GM19372 (cell line): ENCODE data around the gene NT5E.
"Not testable (repeated sequence)": the region's sequence is repeated elsewhere in the genome, so short reads cannot be mapped to it uniquely, and the experiment has no call there.

Source experiments
- ATAC-seq: cut with Tn5 transposase; IDR thresholded peaks from one replicate; pipeline ENCODE4 v1.9.1; 2021; ENCODE audit warnings: mild to moderate bottlenecking, low read depth, moderate library complexity; ENCODE audit not compliant: unreplicated experiment

NT5E gene

DNA sequence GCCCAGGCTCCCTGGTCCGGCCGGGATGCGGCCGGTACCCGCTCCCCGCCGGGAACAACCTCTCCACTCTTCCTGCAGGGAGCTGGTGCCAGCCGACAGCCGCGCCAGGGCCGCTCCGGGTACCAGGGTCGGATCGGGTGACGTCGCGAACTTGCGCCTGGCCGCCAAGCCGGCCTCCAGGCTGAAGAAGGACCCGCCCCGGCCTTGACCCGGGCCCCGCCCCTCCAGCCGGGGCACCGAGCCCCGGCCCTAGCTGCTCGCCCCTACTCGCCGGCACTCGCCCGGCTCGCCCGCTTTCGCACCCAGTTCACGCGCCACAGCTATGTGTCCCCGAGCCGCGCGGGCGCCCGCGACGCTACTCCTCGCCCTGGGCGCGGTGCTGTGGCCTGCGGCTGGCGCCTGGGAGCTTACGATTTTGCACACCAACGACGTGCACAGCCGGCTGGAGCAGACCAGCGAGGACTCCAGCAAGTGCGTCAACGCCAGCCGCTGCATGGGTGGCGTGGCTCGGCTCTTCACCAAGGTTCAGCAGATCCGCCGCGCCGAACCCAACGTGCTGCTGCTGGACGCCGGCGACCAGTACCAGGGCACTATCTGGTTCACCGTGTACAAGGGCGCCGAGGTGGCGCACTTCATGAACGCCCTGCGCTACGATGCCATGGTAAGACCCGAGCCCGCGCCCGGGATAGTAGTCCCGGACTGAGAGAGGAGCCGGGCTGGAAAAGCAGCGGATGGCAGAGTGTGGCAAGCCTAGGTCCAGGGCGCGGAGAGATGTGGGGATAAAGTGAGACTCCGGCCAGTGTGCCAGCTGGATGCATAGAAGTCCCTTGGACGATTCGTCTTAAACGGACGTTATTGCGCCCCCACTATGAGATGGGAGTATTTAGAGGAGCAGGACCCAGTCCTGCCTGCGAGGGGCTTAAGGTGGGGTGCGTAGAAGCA lies at the start of gene NT5E:
Gene NT5E, plus strand, starts transcription at position 266 of the 942 bp plus-strand sequence. Its CDS starts 57 bp downstream, at position 323.
- peak; percentile 78 for ATAC-seq

DNA sequence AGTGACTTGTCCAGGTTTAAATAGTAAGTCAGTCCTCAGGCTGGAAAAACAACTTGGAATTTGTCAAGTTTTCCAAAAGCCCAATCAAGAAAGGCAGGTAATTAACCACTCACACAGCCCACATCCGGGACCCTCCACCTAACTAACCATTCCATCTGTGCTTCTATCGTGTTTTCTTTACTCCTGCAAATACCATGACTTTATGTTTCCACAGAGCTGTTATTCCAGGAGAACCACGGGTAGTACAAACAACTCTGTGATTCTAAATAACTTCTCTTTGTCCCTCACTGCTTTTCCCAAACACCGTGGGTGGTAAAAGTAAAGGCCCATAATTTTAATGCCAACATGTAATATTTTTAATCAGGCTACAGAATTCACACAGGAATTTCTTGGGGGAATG lies 49.6 kb upstream of the NT5E start:
- no peak for ATAC-seq

DNA sequence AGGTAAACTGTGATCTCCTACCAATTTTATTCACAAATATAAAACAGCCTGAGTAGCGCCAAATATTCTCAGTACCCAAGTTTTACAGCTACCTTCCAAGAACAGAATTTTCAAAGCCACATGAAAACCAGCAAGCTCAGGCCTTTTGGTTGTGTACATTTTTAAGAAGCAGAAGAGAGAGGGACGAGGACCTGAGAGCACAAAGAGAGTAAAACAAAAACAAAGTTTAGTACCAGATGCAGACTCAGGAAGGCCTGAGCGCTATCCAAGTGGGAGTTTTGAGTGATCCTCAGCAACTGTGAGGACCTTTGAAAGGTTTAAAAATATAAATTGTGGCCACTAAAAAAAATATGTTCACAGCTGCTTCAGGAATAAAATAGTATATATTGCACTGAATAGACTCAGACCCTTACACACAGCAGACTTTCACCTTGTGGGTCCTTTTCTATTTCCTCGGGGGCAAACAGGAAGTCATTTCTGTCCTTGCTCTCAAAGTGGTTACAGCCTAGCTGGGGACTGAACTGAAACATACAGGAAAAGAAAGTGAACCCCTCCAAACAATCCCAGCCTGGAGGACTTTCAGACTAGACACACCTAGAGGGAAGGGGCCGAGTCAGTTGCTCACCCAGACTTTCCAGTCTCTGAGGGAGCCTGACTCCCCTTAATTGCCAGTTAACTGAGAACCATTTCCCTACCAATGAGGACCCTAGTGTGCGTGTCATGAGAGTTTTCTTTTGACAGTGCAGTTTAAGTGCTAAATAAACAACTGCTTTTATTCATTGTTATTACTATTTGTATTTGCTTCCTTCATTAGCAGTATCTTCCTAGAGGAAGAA lies 48.5 kb upstream of the NT5E start:
- no peak for ATAC-seq

DNA sequence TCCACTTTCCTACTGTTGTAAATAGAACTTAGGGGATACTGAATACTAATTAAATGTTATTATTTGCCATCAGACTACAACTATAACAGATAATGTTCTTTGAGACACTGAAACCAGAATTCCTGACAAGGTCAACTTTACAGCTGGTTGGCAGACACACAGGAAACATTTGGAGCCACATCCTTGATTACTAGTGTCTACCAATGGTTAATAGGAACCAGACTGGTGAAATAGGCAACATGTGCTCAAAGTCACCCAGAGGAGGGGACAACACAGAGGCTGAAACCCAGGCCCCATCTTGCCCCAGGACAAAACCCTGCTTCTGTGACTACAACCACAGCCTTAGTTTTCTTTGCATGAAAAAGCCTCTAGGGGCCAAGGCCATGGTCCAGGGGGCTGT lies 47.8 kb upstream of the NT5E start:
- no peak for ATAC-seq

DNA sequence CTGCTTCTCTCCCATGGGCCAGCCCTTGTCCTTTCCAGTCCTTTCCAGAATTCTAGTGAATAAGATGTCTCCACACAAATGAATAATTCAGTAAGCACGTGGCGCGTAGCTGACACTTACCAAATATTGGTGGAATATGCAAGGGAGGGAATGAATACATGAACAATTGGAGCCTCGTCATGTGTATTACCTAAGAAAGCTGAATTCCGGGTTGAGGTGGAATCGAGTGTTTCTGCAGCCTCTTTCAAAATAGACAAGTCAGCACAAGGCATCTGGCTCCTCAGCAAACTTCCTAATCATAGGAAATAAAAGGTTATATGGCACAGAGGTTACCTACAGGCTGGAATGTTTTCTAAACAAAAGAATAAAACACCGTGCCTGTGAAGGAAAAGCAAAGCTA lies 47.0 kb upstream of the NT5E start:
- ATAC-seq, result no peak

DNA sequence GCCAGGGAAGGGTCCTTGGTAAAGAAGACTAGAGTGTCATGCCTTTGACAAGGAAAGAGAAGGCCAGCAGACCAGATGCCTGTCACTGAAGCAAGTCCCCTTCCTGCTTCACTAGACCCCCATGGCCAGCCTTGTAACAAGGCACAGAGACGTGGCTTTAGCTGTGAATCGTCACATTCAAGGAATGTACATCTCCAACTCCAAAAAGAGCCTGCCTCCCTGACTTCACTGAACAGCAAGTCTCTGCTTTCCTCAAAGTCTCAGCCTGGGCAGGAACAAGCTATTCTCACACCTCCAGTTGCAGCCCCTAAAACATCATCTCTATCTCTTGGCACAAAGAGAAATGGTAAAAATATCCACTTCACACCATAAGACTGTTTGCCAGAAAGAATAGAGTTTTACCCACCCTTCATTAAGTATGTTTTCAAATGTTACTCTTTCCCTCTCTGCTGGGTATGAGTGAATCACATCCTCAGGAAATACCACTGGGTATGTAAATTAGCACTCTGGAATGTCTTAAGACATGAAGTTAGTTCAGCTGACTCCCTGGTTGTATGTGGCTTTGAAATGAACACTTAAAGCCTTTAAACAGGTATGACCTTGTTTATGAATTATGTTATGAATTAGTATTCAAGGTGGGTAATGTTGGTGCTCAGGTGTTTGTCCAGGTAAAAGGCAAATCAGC lies 46.4 kb upstream of the NT5E start:
- ATAC-seq, result no peak

DNA sequence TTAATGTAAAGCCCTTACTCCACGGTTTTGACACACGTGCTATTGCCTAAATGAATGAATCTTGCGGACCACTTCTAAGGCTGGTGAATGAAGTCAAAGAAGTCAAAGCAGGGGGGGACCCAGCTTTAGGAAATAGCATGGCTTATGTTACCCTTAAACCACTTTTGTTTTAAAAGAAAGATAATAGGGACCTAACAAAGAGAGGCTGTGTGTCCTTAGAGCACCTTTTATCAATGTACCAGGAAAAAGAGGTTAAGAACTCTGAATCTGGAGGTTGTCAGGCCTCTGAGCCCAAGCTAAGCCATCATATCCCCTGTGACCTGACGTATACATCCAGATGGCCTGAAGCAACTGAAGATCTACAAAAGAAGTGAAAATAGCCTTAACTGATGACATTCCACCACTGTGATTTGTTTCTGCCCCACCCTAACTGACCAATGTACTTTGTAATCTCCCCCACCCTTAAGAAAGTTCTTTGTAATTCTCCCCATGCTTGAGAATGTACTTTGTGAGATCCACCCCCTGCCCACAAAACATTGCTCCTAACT lies 45.8 kb upstream of the NT5E start:
- not testable (repeated sequence) for ATAC-seq

DNA sequence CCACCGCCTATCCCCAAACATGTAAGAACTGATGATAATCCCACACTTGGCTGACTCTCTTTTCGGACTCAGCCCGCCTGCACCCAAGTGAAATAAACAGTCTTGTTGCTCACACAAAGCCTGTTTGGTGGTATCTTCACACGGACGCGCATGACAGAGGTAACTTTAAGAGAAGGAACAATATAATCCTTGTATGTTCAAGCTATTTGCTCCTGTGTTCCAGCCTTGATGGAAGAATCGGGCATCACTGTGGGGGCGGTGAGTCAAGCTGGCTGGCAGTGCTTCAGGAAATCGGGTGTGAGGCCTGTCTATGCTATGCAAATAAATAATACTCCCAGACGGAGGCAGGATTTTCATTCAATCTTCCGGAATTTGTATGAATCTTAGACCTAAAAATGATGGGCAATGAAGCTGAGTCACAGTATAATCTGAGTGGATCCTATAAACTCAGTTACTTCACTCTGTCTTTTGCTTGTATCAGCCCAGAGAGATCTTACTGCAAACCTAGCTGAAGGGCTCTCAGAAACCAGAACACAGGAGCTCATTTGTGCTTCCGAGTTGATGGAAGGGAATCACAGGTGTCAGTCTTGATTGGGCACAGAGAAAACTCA lies 45.2 kb upstream of the NT5E start:
- no peak for ATAC-seq

DNA sequence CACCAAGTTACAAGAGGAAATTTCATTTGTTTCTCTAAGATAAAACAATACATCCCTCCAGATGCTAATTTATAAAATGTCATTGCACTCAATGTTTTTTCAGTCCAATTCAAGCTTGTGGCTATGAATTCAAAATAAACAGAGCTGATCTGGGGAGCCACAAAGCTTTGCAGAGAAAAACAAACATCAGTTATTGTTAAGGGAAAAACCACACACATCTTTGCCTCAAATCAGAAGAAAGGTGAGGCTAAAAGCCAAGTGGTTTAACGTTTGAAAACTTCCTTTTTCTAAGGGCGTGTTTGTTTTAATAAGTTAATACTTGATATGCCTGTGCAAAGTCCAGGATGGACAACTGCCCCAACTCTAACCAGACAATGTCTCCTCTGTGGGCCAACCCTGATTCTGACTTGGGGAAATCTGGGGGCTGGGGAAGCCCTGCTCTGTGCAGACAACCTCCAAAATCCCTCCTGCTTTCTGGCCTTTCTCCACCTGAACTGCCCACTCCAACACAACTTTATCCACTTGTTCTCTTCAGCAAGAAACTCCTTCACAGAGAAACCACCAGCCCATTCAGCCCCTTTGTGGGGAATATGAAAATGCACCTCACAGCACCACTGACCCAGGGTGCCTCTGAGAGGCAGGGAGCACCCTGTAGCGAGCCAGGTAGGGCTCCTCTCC lies 44.6 kb upstream of the NT5E start:
- peak; percentile 57 for ATAC-seq

DNA sequence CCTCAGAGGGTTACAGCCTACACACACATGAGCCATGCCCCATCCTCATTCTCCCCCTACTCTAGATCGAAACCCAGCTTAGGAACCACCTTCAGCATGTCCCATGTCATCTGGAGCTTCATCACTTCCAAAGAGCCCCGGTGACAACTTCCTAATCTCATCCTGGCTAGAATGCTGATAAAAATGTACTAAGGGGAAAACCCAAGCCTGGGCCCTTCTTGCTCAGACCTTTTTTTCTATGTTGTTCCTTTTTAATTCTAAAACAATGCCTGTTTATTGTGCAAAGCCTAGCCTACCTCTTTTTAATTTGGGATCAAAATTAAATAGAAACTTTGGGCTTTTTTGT lies 44.1 kb upstream of the NT5E start:
- no peak for ATAC-seq

DNA sequence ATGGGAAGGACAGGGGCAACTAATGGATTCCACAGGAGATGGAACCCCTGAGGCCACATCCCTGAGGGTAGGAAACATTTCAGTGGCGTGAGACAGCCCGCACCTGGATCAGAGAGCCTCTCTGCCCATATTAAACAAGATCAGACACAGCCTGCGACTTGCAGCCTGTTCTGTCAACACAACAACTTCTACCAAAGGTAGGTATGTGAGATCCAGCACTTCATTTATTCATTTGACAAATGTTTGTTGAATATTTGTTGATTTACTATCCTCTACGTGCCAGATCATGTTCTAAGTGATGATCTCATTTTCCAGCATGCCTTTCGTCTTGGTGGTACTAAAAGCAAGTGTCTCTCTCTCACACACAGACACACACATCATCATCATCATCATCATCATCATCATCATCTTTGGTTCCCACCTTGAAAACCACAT lies 43.2 kb upstream of the NT5E start:
- no peak for ATAC-seq

DNA sequence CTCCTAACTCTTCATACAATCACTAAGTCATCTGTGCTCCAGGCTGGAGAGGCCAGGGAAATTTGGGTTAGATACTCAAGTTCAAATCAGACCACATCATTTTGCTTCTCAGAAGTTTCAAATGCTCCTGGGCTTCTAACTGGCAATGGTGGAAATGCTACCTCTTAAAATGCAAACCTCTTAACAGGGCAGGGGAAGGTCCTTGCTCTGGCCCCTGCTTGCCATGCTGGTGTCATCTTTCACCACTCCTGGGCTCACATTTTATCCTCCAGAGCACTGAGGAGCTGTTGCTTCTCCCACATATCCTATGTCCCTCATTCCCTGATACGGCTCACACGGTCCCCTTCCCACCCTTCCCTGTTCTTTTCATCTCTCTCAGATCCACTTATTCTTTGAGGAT lies 41.8 kb upstream of the NT5E start:
- no peak for ATAC-seq

DNA sequence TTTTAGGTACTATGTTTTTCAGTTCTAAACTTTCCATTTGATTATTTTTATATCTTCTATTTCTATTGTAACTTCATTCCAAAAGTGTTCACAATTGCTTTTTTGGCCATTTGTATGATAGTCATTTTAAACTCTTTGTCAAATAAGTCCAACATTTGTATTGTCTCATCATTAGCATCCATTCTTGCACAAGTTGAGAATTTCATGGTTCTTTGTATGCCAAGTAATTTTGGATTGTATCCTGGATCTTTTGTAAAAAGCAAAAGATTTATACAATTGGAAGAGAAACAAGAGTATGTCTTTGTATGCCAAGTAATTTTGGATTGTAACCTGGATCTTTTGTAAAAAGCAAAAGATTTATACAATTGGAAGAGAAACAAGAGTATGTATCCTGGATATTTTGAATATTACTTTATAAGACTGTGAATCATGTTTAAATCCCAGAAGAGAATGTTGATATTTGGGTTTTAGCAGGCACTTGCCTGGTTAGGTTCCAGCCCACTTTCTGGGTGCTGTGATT lies 36.9 kb upstream of the NT5E start:
- no peak for ATAC-seq

DNA sequence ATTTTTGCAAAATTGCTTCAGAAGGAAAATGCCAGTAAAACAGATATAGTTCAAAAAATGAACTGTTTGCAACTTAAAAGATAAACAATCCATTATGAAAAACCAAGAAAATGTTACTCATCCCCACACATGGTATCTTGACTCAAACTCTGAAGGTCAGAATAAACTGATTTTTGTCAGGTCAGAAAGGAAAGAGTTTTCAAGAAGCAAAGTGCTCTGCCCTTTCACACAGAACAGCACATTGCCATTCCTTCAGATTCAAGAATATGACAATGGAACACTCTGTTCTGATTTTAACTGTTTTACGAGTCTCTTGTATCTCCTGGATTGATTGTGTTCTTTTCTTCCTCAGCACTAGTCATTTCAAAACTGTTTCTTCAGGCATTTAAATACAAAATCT lies 33.8 kb upstream of the NT5E start:
- ATAC-seq, result no peak

DNA sequence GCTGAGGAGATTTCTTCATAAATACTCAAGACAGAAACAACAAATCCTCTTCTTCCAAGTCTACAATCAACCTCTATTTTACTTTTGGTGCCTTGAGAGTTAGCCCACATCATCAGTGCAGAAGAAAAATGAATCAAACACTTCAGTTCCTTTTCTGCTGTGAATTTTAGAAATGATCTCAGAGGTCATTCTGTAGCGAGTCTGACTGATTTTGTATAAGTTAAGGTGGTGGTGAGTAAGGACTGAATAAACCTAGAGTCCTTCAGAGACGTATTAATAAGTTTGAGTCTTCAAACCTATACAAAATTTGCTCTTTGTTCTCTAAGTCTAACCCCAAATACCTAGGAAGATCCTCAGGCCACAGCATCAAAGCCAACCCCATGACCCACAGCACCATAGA lies 33.1 kb upstream of the NT5E start:
- ATAC-seq, result no peak

DNA sequence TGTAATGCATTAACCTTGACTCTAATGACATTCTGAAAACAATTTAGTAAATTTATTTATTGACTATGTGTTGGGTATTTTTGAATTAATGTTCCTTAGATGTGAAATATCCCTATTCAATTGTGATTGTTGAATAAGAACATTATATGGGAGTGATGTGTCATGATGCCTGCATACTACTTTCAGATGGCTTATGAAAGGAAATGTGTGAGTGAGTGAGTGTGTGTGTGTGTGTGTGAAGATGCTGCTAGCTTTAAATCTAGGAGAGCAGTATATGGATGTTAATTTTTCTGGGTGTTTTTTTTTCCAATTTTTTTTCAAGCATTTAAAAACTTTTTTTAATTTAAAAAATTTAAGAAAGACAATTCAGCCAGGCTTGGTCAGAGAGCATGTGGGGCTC lies 32.5 kb upstream of the NT5E start:
- ATAC-seq, result no peak

DNA sequence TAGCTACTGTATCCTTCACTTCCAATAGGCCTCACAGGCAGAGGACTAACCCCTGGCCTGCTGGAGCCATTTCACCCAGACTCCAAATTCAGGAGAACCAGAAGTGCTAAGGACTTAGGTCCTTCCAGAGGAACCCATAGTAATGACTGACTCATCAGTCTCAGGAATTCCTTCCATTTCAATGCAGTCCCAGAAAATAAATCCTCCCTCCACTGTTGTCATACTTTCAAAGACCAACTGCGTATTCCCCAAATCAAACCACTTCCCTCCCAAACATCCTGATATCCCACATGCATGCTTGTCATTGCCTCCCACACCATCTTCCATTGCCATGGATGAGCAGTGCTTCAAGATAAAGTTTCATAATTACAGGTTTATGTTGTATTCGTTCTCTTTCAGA lies 31.8 kb upstream of the NT5E start:
- no peak for ATAC-seq

DNA sequence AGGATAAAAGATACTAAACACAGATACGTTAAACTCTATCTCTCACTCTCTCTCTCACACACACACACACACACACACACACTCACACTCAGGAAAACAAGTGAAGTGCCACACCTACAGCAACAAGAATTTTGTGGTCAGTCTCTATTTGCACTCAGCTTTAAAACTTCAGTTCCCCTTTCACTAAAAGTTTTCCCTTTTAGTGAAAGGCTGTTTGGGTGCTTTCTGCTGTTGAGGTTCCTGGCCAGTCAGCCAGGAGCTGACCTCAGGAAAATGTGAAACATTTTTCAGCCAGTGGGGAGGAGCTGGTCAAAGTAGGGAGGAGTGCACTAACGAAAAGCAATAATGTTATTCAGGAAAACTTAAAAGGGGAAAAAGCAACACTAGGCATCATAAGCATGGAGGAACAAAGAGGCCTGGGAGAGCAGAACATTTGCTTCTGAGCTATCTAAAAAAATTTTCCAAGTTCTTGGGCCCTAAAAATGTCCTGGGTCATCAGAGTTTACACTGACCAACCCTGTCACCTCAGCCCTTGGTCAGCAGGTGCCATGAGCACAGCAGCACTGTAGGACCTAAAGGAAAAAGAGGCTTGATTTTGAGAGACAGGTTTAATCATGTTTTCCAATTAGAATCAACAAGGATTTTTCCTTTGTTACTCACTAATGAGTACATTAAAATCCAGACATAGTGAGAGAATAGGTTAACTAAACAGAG lies 30.7 kb upstream of the NT5E start:
- ATAC-seq, result peak; percentile 60

DNA sequence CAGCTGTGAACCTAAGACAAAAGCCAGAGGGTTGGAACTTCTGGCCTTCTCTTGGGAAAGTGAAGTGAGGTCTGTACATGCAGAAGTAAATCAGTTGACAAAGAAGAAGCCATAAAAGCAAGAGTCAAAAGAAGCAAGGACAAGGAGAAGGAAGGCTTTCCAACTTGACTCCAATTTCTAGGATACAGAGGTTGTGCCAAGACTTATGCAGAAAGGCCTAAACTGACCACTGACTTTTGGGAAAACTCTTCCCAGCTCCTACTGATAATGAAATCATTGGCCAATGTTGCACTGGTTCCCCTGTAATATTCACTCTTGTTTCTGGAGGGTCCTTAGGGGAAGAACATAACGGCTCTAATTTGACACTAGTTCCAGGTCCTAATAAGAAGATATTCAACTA lies 29.3 kb upstream of the NT5E start:
- no peak for ATAC-seq
